ENCODE results near the gene KLF2.
A peak's percentile ranks its signal among the peaks of the same experiment; 100 is the strongest.

The KLF2 gene

GRCh38 chr19:16365300-16365996 lies 40.8 kb downstream of the KLF2 start:
- no peak for DNase-seq

- no peak for DNase-seq
Measured at GRCh38 chr19:16366056-16366432, 41.4 kb downstream of the KLF2 start.

- DNase-seq = peak; percentile 65
Measured at GRCh38 chr19:16366433-16367260, 42.0 kb downstream of the KLF2 start.

- peak; percentile 80 for DNase-seq
Measured at GRCh38 chr19:16367261-16367683, 42.6 kb downstream of the KLF2 start.

- peak; percentile 57 for DNase-seq
Measured at GRCh38 chr19:16368385-16369305, 44.0 kb downstream of the KLF2 start.

GRCh38 chr19:16369306-16369663 lies 44.7 kb downstream of the KLF2 start:
- DNase-seq = no peak

- DNase-seq = peak; percentile 29
Measured at GRCh38 chr19:16369664-16370576, 45.3 kb downstream of the KLF2 start.

GRCh38 chr19:16370641-16371391 lies 46.2 kb downstream of the KLF2 start:
- peak; percentile 60 for DNase-seq

- DNase-seq = peak; percentile 94
Measured at GRCh38 chr19:16371540-16371986, 46.9 kb downstream of the KLF2 start.

- DNase-seq = peak; percentile 63
Measured at GRCh38 chr19:16372065-16372915, 47.7 kb downstream of the KLF2 start.

- no peak for DNase-seq
Measured at GRCh38 chr19:16373079-16373478, 48.5 kb downstream of the KLF2 start.

- no peak for DNase-seq
Measured at GRCh38 chr19:16373532-16373931, 48.9 kb downstream of the KLF2 start.

- no peak for DNase-seq
Measured at GRCh38 chr19:16373989-16374388, 49.4 kb downstream of the KLF2 start.

GRCh38 chr19:16374436-16374835 lies 49.8 kb downstream of the KLF2 start:
- no peak for DNase-seq

- DNase-seq = no peak
Measured at GRCh38 chr19:16375157-16375935, 50.7 kb downstream of the KLF2 start.

- DNase-seq = no peak
Measured at GRCh38 chr19:16375936-16376185, 51.2 kb downstream of the KLF2 start.

GRCh38 chr19:16376241-16376640 lies 51.6 kb downstream of the KLF2 start:
- no peak for DNase-seq

- peak; percentile 58 for DNase-seq
Measured at GRCh38 chr19:16376649-16377048, 52.0 kb downstream of the KLF2 start.

- no peak for DNase-seq
Measured at GRCh38 chr19:16377521-16377920, 52.9 kb downstream of the KLF2 start.
